Mesodermal cell (in vitro differentiated cells): ENCODE results near the gene ORM2.

Experiments
- H3K27ac ChIP-seq: 2 replicates; pipeline ENCODE4 v1.7.0; 2013; ENCODE audit warnings: mild to moderate bottlenecking, low read depth, low read length, moderate library complexity; ENCODE audit not compliant: severe bottlenecking
- H3K36me3 ChIP-seq: 2 replicates; pipeline ENCODE4 v1.7.1; 2013; ENCODE audit warnings: mild to moderate bottlenecking, low read length, moderate library complexity; ENCODE audit not compliant: control insufficient read depth, insufficient read depth
- H3K4me1 ChIP-seq: one replicate; pipeline ENCODE4 v1.7.1; 2013; ENCODE audit warnings: mild to moderate bottlenecking, low read length; ENCODE audit not compliant: insufficient read depth, control insufficient read depth, poor library complexity, severe bottlenecking
- H3K4me3 ChIP-seq: 2 replicates; pipeline ENCODE4 v1.7.0; 2013; ENCODE audit warnings: low read length, control low read depth, mild to moderate bottlenecking; ENCODE audit not compliant: insufficient read depth, poor library complexity, severe bottlenecking; ENCODE audit errors: extremely low read depth
- H3K9me3 ChIP-seq: 2 replicates; pipeline ENCODE4 v1.7.1; 2013; ENCODE audit warnings: mild to moderate bottlenecking, low read length, moderate library complexity; ENCODE audit not compliant: control insufficient read depth
- WGBS, 2 experiments: methylation state at CpG; one replicate each; pipeline ENCODE4 v1.1.5; 2013; ENCODE audit warnings: missing lambda C conversion rate in 2 of 2; ENCODE audit not compliant: insufficient coverage in 2 of 2; 5-methylcytosine and 5-hydroxymethylcytosine counted together

ORM2 gene

GRCh38 chr9:114287001-114287762 lies 42.5 kb upstream of the ORM2 start:
- 90 to 95% methylated on average over 13 to 15 of the region's 16 CpGs for WGBS, 2 experiments
- peaks cover 39% of the 10 kb centered on the region for H3K4me1 ChIP-seq
- H3K27ac ChIP-seq, result no peak overlapping the region
- H3K4me3 ChIP-seq, result no peak overlapping the region
- H3K9me3 ChIP-seq, result no peaks in the 10 kb centered on the region
- peaks cover 53% of the 10 kb centered on the region for H3K36me3 ChIP-seq

GRCh38 chr9:114287763-114288192 lies 41.9 kb upstream of the ORM2 start:
- WGBS, 2 experiments, result 86 to 92% methylated on average over 13 of the region's 15 CpGs
- no peak overlapping the region for H3K4me3 ChIP-seq
- peaks cover 36% of the 10 kb centered on the region for H3K4me1 ChIP-seq
- no peak overlapping the region for H3K27ac ChIP-seq
- H3K36me3 ChIP-seq, result peaks cover 59% of the 10 kb centered on the region
- no peaks in the 10 kb centered on the region for H3K9me3 ChIP-seq

- 72 to 73% methylated on average over 15 to 17 of the region's 23 CpGs for WGBS, 2 experiments
- Histone ChIP-seq H3K4me3 (no peak overlapping the region), H3K27ac (no peak overlapping the region), H3K9me3 (no peaks in the 10 kb centered on the region), H3K4me1 (peaks cover 29% of the 10 kb centered on the region), H3K36me3 (peaks cover 64% of the 10 kb centered on the region)
Observed at GRCh38 chr9:114288193-114289091, 41.2 kb upstream of the ORM2 start.

- WGBS, 2 experiments, result 88 to 96% methylated on average over 6 to 8 of the region's 13 CpGs
- no peaks in the 10 kb centered on the region for H3K9me3 ChIP-seq
- H3K4me3 ChIP-seq, result no peak overlapping the region
- H3K27ac ChIP-seq, result no peak overlapping the region
- H3K36me3 ChIP-seq, result peaks cover 64% of the 10 kb centered on the region
- H3K4me1 ChIP-seq, result peaks cover 28% of the 10 kb centered on the region
Observed at GRCh38 chr9:114289106-114289505, 40.6 kb upstream of the ORM2 start.

- H3K4me3 ChIP-seq, result no peak overlapping the region
- H3K27ac ChIP-seq, result no peak overlapping the region
- peaks cover 64% of the 10 kb centered on the region for H3K36me3 ChIP-seq
- H3K9me3 ChIP-seq, result peaks cover 4% of the 10 kb centered on the region
- 92 to 93% methylated on average over 8 to 11 of the region's 13 CpGs for WGBS, 2 experiments
- H3K4me1 ChIP-seq, result peaks cover 28% of the 10 kb centered on the region
Observed at GRCh38 chr9:114289571-114290481, 39.8 kb upstream of the ORM2 start.

- H3K27ac ChIP-seq, result no peak overlapping the region
- H3K4me3 ChIP-seq, result no peak overlapping the region
- H3K36me3 ChIP-seq, result peaks cover 67% of the 10 kb centered on the region
- WGBS, 2 experiments, result 81 to 82% methylated on average over 5 to 6 of the region's 7 CpGs
- H3K9me3 ChIP-seq, result peaks cover 10% of the 10 kb centered on the region
- peaks cover 21% of the 10 kb centered on the region for H3K4me1 ChIP-seq
Observed at GRCh38 chr9:114290561-114290986, 39.1 kb upstream of the ORM2 start.

- Histone ChIP-seq H3K4me1 (peaks cover 16% of the 10 kb centered on the region), H3K27ac (no peak overlapping the region), H3K4me3 (no peak overlapping the region), H3K9me3 (peaks cover 15% of the 10 kb centered on the region), H3K36me3 (peaks cover 68% of the 10 kb centered on the region)
- WGBS, 2 experiments, result 20 to 27% methylated on average over 12 of the region's 12 CpGs
Observed at GRCh38 chr9:114291064-114291474, 38.6 kb upstream of the ORM2 start.

GRCh38 chr9:114291886-114292590 lies 37.6 kb upstream of the ORM2 start:
- H3K36me3 ChIP-seq, result peaks cover 69% of the 10 kb centered on the region
- 92% methylated on average over 6 of the region's 11 CpGs for WGBS, 2 experiments
- H3K4me1 ChIP-seq, result peaks cover 16% of the 10 kb centered on the region
- H3K4me3 ChIP-seq, result no peak overlapping the region
- no peak overlapping the region for H3K27ac ChIP-seq
- peaks cover 18% of the 10 kb centered on the region for H3K9me3 ChIP-seq

GRCh38 chr9:114294664-114295063 lies 35.0 kb upstream of the ORM2 start:
- Histone ChIP-seq H3K9me3 (peaks cover 18% of the 10 kb centered on the region), H3K27ac (no peak overlapping the region), H3K36me3 (peaks cover 79% of the 10 kb centered on the region), H3K4me1 (no peaks in the 10 kb centered on the region), H3K4me3 (no peak overlapping the region)

GRCh38 chr9:114296338-114296737 lies 33.3 kb upstream of the ORM2 start:
- H3K9me3 ChIP-seq, result peaks cover 18% of the 10 kb centered on the region
- no peak overlapping the region for H3K27ac ChIP-seq
- no peaks in the 10 kb centered on the region for H3K4me1 ChIP-seq
- peaks cover 94% of the 10 kb centered on the region for H3K36me3 ChIP-seq
- H3K4me3 ChIP-seq, result no peak overlapping the region
- no CpG with 5 or more reads among the region's 1 CpG for WGBS, 2 experiments
